ENCODE data around the gene PCSK9. TPM values are rescaled to one million over a fixed set of nuclear protein-coding genes. Genes with fewer than 3 reads are reported as not detected.

PCSK9 gene
- total and polyA plus RNA-seq, 2 of the 13 experiments (the other 11 are each of a cell fraction or from before 2014, with no cell fraction given), result 33.3 to 80.5 TPM

DNA sequence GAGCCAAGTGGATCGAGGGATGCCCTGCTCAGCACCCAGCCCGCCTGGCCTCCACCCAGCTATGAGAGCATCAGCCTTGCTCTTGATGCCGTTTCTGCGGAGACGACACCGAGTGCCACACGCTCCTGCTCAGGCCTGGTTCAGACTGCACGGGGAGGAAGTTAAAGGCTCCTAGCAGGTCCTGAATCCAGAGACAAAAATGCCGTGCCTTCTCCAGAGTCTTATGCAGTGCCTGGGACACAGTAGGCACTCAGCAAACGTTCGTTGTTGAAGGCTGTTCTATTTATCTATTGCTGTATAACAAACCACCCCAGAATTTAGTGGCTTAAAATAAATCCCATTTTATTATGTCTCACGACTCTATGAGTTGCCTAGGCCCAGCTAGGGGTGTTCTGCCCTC lies 47.4 kb upstream of the PCSK9 start (continued):
- TF ChIP-seq, protein P1, sequence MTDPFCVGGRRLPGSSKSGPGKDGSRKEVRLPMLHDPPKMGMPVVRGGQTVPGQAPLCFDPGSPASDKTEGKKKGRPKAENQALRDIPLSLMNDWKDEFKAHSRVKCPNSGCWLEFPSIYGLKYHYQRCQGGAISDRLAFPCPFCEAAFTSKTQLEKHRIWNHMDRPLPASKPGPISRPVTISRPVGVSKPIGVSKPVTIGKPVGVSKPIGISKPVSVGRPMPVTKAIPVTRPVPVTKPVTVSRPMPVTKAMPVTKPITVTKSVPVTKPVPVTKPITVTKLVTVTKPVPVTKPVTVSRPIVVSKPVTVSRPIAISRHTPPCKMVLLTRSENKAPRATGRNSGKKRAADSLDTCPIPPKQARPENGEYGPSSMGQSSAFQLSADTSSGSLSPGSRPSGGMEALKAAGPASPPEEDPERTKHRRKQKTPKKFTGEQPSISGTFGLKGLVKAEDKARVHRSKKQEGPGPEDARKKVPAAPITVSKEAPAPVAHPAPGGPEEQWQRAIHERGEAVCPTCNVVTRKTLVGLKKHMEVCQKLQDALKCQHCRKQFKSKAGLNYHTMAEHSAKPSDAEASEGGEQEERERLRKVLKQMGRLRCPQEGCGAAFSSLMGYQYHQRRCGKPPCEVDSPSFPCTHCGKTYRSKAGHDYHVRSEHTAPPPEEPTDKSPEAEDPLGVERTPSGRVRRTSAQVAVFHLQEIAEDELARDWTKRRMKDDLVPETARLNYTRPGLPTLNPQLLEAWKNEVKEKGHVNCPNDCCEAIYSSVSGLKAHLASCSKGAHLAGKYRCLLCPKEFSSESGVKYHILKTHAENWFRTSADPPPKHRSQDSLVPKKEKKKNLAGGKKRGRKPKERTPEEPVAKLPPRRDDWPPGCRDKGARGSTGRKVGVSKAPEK (CRISPR knock-in tag; IDR thresholded peaks at IDR 0.05; ENCODE audit: borderline replicate concordance), result no peak
- TF ChIP-seq MED8 (CRISPR knock-in tag; IDR thresholded peaks at IDR 0.05; ENCODE audit: insufficient replicate concordance), result no peak

DNA sequence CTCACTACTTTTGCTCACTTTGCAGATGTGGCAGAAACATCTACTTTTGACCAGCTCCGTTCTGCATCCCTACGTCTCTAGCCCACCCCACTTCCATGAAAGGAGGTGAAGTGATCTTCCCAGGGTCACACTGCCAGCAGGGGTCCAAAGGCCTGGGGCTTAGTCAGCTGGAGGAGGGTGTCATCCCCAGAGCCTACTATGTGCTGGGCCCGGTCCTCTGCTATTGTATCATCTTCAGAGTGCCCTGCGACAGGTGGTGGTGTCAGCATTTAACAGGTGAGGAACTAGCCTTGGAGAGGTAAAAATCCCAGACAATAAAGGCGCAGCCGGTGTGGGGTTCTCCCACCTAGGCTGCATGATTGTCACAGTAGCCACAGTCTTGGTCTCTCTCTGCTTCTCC lies 46.2 kb upstream of the PCSK9 start:
- in situ Hi-C loops (cut with HindIII; ENCODE audit: extremely low pct_ligation_motif_present, low pct_unique_long_range_greater_than_20kb) (loop anchor here (10.0 kb wide), 1 partner anchor 178 kb away; no protein-coding TSS in a partner anchor), intact Hi-C loops (cut with micrococcal nuclease; ENCODE audit: unreplicated experiment) (no loop called here)
- FAIRE-seq, result no peak
- H2AFZ ChIP-seq (ENCODE audit: low read length), result no peak overlapping the region
- H4K20me1 ChIP-seq (ENCODE audit: insufficient read depth, low read length), result no peaks in the 10 kb centered on the region
- no peaks in the 10 kb centered on the region for H3K36me3 ChIP-seq (replicated peaks in 1 of 2; ENCODE audit: control insufficient read depth in 1 of 2, insufficient read depth in 2 of 2, low read length in 2 of 2)
- no peaks in the 10 kb centered on the region for H3K9me3 ChIP-seq (ENCODE audit: low read length)
- CTCF ChIA-PET (ENCODE audit: low intra/inter-chr PET ratio, low total read pairs), result no interaction called here
- POLR2A ChIA-PET, result no interaction called here
- no peaks in the 10 kb centered on the region for H3K79me2 ChIP-seq (ENCODE audit: insufficient read depth, low read length)
- peaks cover 7% of the 10 kb centered on the region; the same call in 1 of the 2 replicates for H3K4me1 ChIP-seq (ENCODE audit: insufficient read depth, low read length)
- peaks cover 0 to 43% of the 10 kb centered on the region in 2 experiments for H3K27me3 ChIP-seq (ENCODE audit: control insufficient read depth in 1 of 2, insufficient read depth in 2 of 2, low read length in 2 of 2)
- no peak overlapping the region for H3K4me3 ChIP-seq (replicated peaks in 1 of 3; ENCODE audit: insufficient read depth in 1 of 3, low read depth in 2 of 3, low read length in 3 of 3)
- BruUV-seq (replicated peaks), result no TSS peak
- no peak for TF ChIP-seq CHCHD3 (CRISPR knock-in tag; IDR thresholded peaks at IDR 0.05)
- no peak for TF ChIP-seq ZNF709 (CRISPR knock-in tag; IDR thresholded peaks at IDR 0.05)
- peak; percentile 57; the same call in 1 of the 2 replicates for TF ChIP-seq ZKSCAN1 (IDR thresholded peaks at IDR 0.05; ENCODE audit: low read length)
- no peak for ATAC-seq
- H3K27ac ChIP-seq (ENCODE audit: extremely low read length, insufficient read depth, low read length), result no peak overlapping the region
- WGBS (ENCODE audit: low lambda C conversion rate), result 30% methylated on average over 2 of the region's 6 CpGs
- no peak overlapping the region for H3K9ac ChIP-seq (ENCODE audit: insufficient read depth, low read depth, low read length)
- no peak overlapping the region for H3K4me2 ChIP-seq (ENCODE audit: low read depth, low read length)
- DNase-seq (ENCODE audit: low spot score), result no peak
